Measurements from ENCODE around the gene CRP.
"Not testable (repeated sequence)": the region's sequence is repeated elsewhere in the genome, so short reads cannot be mapped to it uniquely, and the experiment has no call there.

Gene CRP

DNA sequence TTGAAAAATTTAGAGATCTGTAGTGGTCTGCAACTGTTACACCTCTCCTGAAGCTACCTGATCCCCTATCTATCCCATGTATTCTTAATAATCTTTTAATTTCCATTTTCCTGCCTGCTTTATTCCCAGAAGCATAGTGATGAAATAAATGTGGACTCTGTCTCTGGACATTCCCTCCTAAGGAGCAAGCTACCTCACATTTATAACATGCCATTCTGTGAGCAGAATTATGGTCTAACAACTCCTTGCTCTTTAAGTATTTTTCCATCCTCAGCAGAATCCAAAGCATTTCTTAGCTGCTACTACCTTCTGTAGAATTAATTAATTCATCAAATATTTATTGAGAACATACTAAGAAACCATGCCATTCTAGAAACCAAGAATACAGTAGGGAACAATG lies 15.1 kb downstream of the CRP start:
- no peak for DNase-seq

DNA sequence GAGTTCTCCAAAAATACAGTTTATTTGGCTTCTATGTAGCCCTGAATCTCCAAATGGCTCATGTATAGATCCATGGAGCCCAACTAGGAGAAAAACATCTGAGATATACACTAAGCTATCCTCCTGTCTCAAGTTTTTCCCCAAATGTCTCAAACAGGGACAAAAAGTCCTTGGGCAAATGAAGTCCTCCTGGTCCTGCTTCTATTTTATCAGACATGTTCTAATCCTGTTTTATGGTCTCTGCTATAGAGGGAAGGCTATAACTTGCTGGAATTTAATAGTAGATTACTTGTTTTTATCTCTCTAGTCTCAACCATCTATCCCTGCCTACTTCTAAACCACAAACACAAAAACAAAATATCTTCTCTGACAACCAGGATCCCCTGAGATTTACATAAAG lies 26.9 kb downstream of the CRP start:
- DNase-seq = no peak

DNA sequence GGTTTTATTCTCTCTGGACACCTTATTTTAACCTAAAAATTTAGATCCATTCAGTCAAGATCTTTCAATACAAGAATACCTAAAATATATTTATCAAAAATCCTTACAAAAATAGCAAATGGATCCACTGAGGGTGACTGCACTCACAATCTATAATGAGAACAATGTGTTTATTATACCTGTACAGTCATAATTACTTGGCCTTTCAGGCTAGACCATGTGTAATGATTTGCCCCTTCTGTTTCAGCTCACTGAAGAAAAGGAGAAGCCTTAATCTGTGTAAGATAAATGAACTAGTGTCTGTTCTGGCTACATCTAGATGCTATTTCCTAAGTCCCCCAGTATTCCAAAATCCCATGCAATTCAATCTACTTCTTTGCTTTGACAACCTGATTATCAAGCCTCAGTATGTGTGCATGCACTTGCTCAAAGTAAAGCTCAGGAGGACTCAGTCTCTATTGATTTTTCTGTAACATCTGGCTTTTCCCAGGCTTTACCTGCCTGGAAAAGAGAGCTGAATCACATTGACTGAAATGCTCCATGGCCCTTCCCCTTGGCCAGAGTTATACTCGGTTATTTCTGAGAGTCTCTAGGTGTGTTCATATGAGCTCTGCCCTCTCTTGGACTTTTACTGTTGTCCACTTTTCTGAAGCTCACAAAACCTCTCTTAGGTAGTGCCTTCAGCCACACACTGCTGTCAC lies 27.6 kb downstream of the CRP start:
- DNase-seq = no peak

DNA sequence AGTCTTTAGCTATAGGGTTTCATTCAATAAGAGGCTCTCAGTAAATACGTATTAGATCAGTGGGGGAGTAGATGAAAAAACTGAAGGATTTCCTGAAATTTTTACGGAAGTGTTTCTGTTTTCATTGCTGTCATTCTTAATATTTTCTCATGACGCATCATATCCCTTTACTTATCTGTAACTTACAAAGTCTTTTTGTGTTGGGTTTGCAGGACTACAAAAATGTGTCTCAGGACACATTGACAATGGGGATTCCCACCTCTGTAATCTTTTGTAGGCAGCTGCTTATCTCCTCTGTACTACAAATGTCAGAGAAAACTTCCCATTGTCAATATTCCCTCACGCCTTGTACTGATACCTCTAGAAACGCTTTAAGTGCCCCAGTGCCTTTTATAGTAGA lies 35.5 kb downstream of the CRP start:
- no peak for DNase-seq

GRCh38 chr1:159675046-159675445 lies 39.3 kb downstream of the CRP start:
- no peak for DNase-seq

- DNase-seq = not testable (repeated sequence)
These were observed 42.0 kb downstream of the CRP start for GRCh38 chr1:159672390-159672789.

DNA sequence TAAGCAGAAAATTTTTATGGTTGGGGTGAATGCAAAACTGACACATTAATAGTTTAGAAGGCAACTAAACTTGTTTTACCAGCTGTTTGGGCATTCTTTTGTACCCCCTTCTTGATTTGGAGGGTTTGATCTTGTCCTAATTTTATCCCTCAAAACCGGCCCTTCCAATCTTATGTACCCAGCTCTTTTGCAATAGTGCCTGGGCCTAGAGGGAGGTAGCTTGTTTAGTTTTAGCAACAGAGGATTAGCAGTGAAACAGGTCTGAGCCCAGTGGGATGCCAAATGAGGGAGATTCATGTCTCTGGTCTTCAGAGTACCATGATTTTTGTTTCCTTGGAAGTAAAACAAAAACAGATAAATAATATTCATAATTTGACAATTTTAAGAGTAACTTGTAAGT lies 45.1 kb downstream of the CRP start:
- no peak for DNase-seq

DNA sequence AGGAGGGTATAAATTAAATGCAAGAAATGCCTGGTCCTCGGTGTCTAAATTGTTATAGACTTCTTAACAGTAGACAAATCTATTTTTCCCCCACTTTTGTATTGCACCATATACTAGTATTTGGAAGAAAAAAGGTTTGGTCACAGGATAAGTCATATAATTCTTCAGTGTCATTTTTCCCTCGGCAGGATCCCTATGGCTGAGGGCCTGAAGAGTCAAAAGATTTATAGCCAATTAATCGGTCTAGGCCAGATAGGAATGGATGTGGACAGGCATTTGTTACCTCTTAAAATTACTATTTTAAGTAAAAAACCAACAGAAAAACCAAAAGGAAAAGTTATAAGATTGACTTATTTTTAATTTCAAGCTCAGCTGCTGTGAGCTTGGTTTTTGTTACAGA lies 45.6 kb downstream of the CRP start:
- DNase-seq = no peak

GRCh38 chr1:159664247-159664646 lies 50.1 kb downstream of the CRP start:
- no peak for DNase-seq

GRCh38 chr1:159663552-159663951 lies 50.8 kb downstream of the CRP start:
- no peak for DNase-seq
